Hepatocyte (in vitro differentiated cells): ENCODE measurements around the gene TPRKB. TPM values are rescaled to one million over a fixed set of nuclear protein-coding genes. Genes with fewer than 3 reads are reported as not detected.
"Not testable (repeated sequence)": the region's sequence is repeated elsewhere in the genome, so short reads cannot be mapped to it uniquely, and the experiment has no call there.

Experiments used
- DNase-seq: peaks from one replicate; pipeline ENCODE4 v3.0.0-alpha.2; 2016; ENCODE audit warnings: low spot score
- H2AFZ ChIP-seq: fragments of 200-600 bp; sonication (generic); 2 replicates; pipeline ENCODE4 v1.6.0; 2016; ENCODE audit warnings: antibody characterized with exemption, mild to moderate bottlenecking
- H3K27ac ChIP-seq: fragments of 200-600 bp; sonication (generic); 2 replicates; pipeline ENCODE4 v1.5.1; 2016; ENCODE audit warnings: mild to moderate bottlenecking
- H3K27me3 ChIP-seq: fragments of 200-600 bp; sonication (generic); 2 replicates; pipeline ENCODE4 v1.6.1; 2016
- H3K36me3 ChIP-seq: fragments of 200-600 bp; sonication (generic); replicated peaks from 2 replicates; pipeline ENCODE4 v1.5.1; 2016; ENCODE audit warnings: low read depth; ENCODE audit not compliant: insufficient read depth
- H3K4me1 ChIP-seq: fragments of 200-600 bp; sonication (generic); 2 replicates; pipeline ENCODE4 v1.5.1; 2016; ENCODE audit warnings: mild to moderate bottlenecking, moderate library complexity; ENCODE audit not compliant: insufficient read depth
- H3K4me2 ChIP-seq: fragments of 200-600 bp; sonication (generic); 2 replicates; pipeline ENCODE4 v1.6.0; 2016
- H3K4me3 ChIP-seq: fragments of 200-600 bp; sonication (generic); 2 replicates; pipeline ENCODE4 v1.5.1; 2016; ENCODE audit warnings: mild to moderate bottlenecking
- H3K79me2 ChIP-seq: fragments of 200-600 bp; sonication (generic); 2 replicates; pipeline ENCODE4 v1.6.0; 2017; ENCODE audit warnings: mild to moderate bottlenecking
- H3K9me2 ChIP-seq: fragments of 200-600 bp; sonication (generic); replicated peaks from 2 replicates; pipeline ENCODE4 v1.6.0; 2017; ENCODE audit warnings: mild to moderate bottlenecking; ENCODE audit not compliant: insufficient read depth
- H3K9me3 ChIP-seq: fragments of 200-600 bp; sonication (generic); 2 replicates; pipeline ENCODE4 v1.5.1; 2016; ENCODE audit warnings: low read depth, mild to moderate bottlenecking
- H4K20me1 ChIP-seq: fragments of 200-600 bp; sonication (generic); 2 replicates; pipeline ENCODE4 v1.6.0; 2016; ENCODE audit warnings: mild to moderate bottlenecking; ENCODE audit not compliant: insufficient read depth, poor library complexity, severe bottlenecking
- WGBS: methylation state at CpG from one replicate; pipeline ENCODE4 v1.1.6; 2016; ENCODE audit warnings: low lambda C conversion rate; ENCODE audit errors: missing lambda C conversion rate; 5-methylcytosine and 5-hydroxymethylcytosine counted together
- polyA plus RNA-seq: library from polyadenylated mRNA; unstranded; fragments of >200 nt; fragmentation: Nextera tagmentation; extraction: Ambion mirVana; gene quantifications from 2 replicates; pipeline ENCODE4 v1.2.1, GENCODE V29; 2016
- total RNA-seq: library from RNA; depleted of rRNA; stranded (reverse); fragments of >200 nt; gene quantifications from 2 replicates; pipeline ENCODE4 v1.2.3, GENCODE V29; 2014
- TF ChIP-seq, protein P1 (sequence below): fragments of 200-600 bp; sonication (generic); IDR thresholded peaks from 2 replicates; pipeline ENCODE4 v1.5.1; 2016; ENCODE audit warnings: antibody characterized with exemption, mild to moderate bottlenecking; ENCODE audit not compliant: poor library complexity

The TPRKB gene
- total and polyA plus RNA-seq, 2 experiments from 2014 or later, result 37.2 to 68.2 TPM

DNA sequence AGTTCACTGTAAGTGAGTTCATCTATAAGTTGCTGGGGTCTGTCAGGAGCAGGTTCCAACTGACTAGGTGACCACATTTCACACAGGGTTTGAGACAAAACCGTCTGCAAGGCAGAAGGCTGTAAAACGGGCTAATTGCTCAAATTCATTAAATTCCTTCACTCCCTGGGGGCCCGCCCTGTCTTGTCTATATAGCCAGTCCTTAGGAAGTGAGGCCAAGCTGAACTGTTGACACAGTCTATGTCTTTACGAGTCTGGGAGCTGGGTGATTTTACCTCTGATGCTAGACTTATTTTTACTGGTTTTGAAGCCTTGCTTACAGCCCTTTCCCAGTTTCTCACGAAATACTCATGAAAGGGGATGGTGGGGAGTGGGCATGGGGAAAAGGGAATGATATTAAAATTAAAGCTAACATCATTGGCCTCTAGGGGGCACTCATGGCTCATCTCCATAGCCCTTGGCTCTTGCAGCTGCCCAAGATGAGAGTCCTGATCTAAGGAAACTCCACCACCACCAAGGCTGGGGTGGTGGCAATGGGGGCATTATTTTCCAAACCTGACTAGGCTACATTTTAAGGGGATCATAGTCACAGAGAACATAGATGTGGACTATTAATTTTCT, 57.1 kb downstream of the TPRKB start:
- H3K79me2 ChIP-seq, H3K27me3 ChIP-seq, H3K9me3 ChIP-seq, H3K4me3 ChIP-seq, H3K27ac ChIP-seq, H4K20me1 ChIP-seq, H3K36me3 ChIP-seq, H2AFZ ChIP-seq, H3K4me1 ChIP-seq, H3K9me2 ChIP-seq: not testable (repeated sequence)
- peak; percentile 66 for DNase-seq
- 18% methylated on average over 5 of the region's 5 CpGs for WGBS
- TF ChIP-seq, protein P1, sequence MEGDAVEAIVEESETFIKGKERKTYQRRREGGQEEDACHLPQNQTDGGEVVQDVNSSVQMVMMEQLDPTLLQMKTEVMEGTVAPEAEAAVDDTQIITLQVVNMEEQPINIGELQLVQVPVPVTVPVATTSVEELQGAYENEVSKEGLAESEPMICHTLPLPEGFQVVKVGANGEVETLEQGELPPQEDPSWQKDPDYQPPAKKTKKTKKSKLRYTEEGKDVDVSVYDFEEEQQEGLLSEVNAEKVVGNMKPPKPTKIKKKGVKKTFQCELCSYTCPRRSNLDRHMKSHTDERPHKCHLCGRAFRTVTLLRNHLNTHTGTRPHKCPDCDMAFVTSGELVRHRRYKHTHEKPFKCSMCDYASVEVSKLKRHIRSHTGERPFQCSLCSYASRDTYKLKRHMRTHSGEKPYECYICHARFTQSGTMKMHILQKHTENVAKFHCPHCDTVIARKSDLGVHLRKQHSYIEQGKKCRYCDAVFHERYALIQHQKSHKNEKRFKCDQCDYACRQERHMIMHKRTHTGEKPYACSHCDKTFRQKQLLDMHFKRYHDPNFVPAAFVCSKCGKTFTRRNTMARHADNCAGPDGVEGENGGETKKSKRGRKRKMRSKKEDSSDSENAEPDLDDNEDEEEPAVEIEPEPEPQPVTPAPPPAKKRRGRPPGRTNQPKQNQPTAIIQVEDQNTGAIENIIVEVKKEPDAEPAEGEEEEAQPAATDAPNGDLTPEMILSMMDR, result peak; percentile 63
- peak overlapping the region; percentile 53 for H3K4me2 ChIP-seq

Other genes starting within 250 kb of the TPRKB start
- gene NAT8, start 94.9 kb downstream of the TPRKB start, total RNA-seq, result 3.8 and 4.8 TPM in 2 replicates
- 3.3 TPM in 2 replicates for gene NAT8, start 94.9 kb downstream of the TPRKB start, polyA plus RNA-seq
- gene DUSP11, start 42.8 kb upstream of the TPRKB start, total RNA-seq, result 32.9 and 37.2 TPM in 2 replicates
- 30.8 and 38.2 TPM in 2 replicates for gene DUSP11, start 42.8 kb upstream of the TPRKB start, polyA plus RNA-seq
- not detected in 2 replicates for gene C2orf78, start 46.8 kb upstream of the TPRKB start, total RNA-seq
- not detected in 2 replicates for gene C2orf78, start 46.8 kb upstream of the TPRKB start, polyA plus RNA-seq
- gene STAMBP, start 91.6 kb upstream of the TPRKB start, total RNA-seq, result 34.3 and 55.2 TPM in 2 replicates
- gene STAMBP, start 91.6 kb upstream of the TPRKB start, polyA plus RNA-seq, result 40.0 and 43.0 TPM in 2 replicates
- 20.3 and 25.6 TPM in 2 replicates for gene ACTG2, start 155.7 kb upstream of the TPRKB start, total RNA-seq
- 41.1 and 44.5 TPM in 2 replicates for gene ACTG2, start 155.7 kb upstream of the TPRKB start, polyA plus RNA-seq
- gene DGUOK, start 189.5 kb upstream of the TPRKB start, total RNA-seq, result 68.0 and 75.8 TPM in 2 replicates
- gene DGUOK, start 189.5 kb upstream of the TPRKB start, polyA plus RNA-seq, result 111 and 116 TPM in 2 replicates
- gene TET3, start 247.6 kb upstream of the TPRKB start, total RNA-seq, result 11.5 and 14.5 TPM in 2 replicates
- gene TET3, start 247.6 kb upstream of the TPRKB start, polyA plus RNA-seq, result 3.6 TPM in 2 replicates